GM21737 (cell line): ENCODE data around the gene EDN1.
A peak's percentile ranks its signal among the peaks of the same experiment; 100 is the strongest.

Experiments
- ATAC-seq: cut with Tn5 transposase; IDR thresholded peaks from one replicate; pipeline ENCODE4 v1.9.1; 2021; ENCODE audit warnings: mild to moderate bottlenecking, moderate library complexity; ENCODE audit not compliant: unreplicated experiment

The EDN1 gene

GRCh38 chr6:12289933-12290820, at the start of gene EDN1:
Gene EDN1, plus strand, starts transcription at chr6:12290361. Its CDS starts 269 bp downstream, at chr6:12290630.
- ATAC-seq, result peak; percentile 80

GRCh38 chr6:12241493-12242175, 48.5 kb upstream of the EDN1 start:
- ATAC-seq, result no peak

GRCh38 chr6:12243169-12243568, 47.0 kb upstream of the EDN1 start:
- ATAC-seq, result no peak

GRCh38 chr6:12245360-12245759, 44.8 kb upstream of the EDN1 start:
- ATAC-seq, result no peak

GRCh38 chr6:12245763-12246718, 44.1 kb upstream of the EDN1 start:
- no peak for ATAC-seq

GRCh38 chr6:12246900-12247299, 43.3 kb upstream of the EDN1 start:
- ATAC-seq, result no peak

GRCh38 chr6:12249541-12250382, 40.4 kb upstream of the EDN1 start:
- ATAC-seq, result no peak

GRCh38 chr6:12250383-12250770, 39.8 kb upstream of the EDN1 start:
- no peak for ATAC-seq

GRCh38 chr6:12254210-12254609, 36.0 kb upstream of the EDN1 start:
- no peak for ATAC-seq

GRCh38 chr6:12258191-12258590, 32.0 kb upstream of the EDN1 start:
- ATAC-seq, result no peak

- no peak for ATAC-seq
Observed at GRCh38 chr6:12258591-12259075, 31.5 kb upstream of the EDN1 start.

- no peak for ATAC-seq
Observed at GRCh38 chr6:12260458-12261093, 29.6 kb upstream of the EDN1 start.

GRCh38 chr6:12261502-12261901, 28.7 kb upstream of the EDN1 start:
- ATAC-seq, result no peak

- no peak for ATAC-seq
Observed at GRCh38 chr6:12262236-12263061, 27.7 kb upstream of the EDN1 start.

- ATAC-seq, result no peak
Observed at GRCh38 chr6:12263403-12263802, 26.8 kb upstream of the EDN1 start.

GRCh38 chr6:12264671-12265070, 25.5 kb upstream of the EDN1 start:
- no peak for ATAC-seq

- ATAC-seq, result no peak
Observed at GRCh38 chr6:12265296-12265695, 24.9 kb upstream of the EDN1 start.

- no peak for ATAC-seq
Observed at GRCh38 chr6:12265791-12266190, 24.4 kb upstream of the EDN1 start.

- no peak for ATAC-seq
Observed at GRCh38 chr6:12266571-12266970, 23.6 kb upstream of the EDN1 start.
